SK-N-SH (cell line): ENCODE data around the gene MYOCD. TPM values are rescaled to one million over a fixed set of nuclear protein-coding genes. Genes with fewer than 3 reads are reported as not detected.

Experiments used
- CTCF ChIA-PET: fragments of 300-600, 350-600 bp; formaldehyde crosslinking; extraction: SDS; loops from one replicate; lab custom pipeline; 2021; lab: Yijun Ruan, JAX
- POLR2A ChIA-PET: fragments of 350-600 bp; sonication (Branson Sonifier 250); formaldehyde crosslinking; extraction: SDS; loops from one replicate; lab custom pipeline; 2020; ENCODE audit warnings: antibody characterized with exemption, inconsistent platforms; lab: Yijun Ruan, JAX
- DNase-seq: peaks from one replicate; pipeline ENCODE4 v3.0.0; 2012
- H2AFZ ChIP-seq: fragments of 200-600 bp; sonication (generic); 2 replicates; pipeline ENCODE4 v1.8.1; 2016; ENCODE audit warnings: antibody characterized with exemption, mild to moderate bottlenecking, low read depth
- H3F3A ChIP-seq: fragments of 200-600 bp; sonication (generic); replicated peaks from 2 replicates; pipeline ENCODE3; 2016; ENCODE audit warnings: antibody characterized with exemption, mild to moderate bottlenecking; ENCODE audit not compliant: insufficient read depth
- H3K27ac ChIP-seq, 2 experiments: fragments of 200-500 bp in 1 of 2; fragments of 200-600 bp in 1 of 2; sonication (Bioruptor generic) in 1 of 2; sonication (generic), shearing (Covaris generic) in 1 of 2; 2 replicates each; pipeline versions ENCODE4 v1.5.1 to v1.6.1; 2014 to 2016; ENCODE audit warnings: low read depth in 2 of 2, inconsistent platforms in 1 of 2, low read length in 1 of 2, mild to moderate bottlenecking in 1 of 2, mixed read lengths in 1 of 2
- H3K27me3 ChIP-seq: fragments of 200-600 bp; sonication (generic), shearing (Covaris generic); 2 replicates; pipeline ENCODE4 v1.6.1; 2016; ENCODE audit warnings: mixed run types; ENCODE audit not compliant: insufficient read depth
- H3K36me3 ChIP-seq, 2 experiments: fragments of 200-500 bp in 1 of 2; fragments of 200-600 bp in 1 of 2; sonication (Bioruptor generic) in 1 of 2; sonication (generic) in 1 of 2; replicated peaks in 1 of 2; 2 replicates each; pipeline versions ENCODE3 to v1.5.1; 2014 to 2016; ENCODE audit warnings: low read length in 1 of 2, mild to moderate bottlenecking in 1 of 2; ENCODE audit not compliant: insufficient read depth in 2 of 2, control insufficient read depth in 1 of 2
- H3K4me1 ChIP-seq, 2 experiments: fragments of 200-500 bp in 1 of 2; fragments of 200-600 bp in 1 of 2; sonication (Bioruptor generic) in 1 of 2; sonication (generic), shearing (Covaris generic) in 1 of 2; 2 replicates each; pipeline versions ENCODE4 v1.5.1 to v1.6.1; 2014 to 2016; ENCODE audit warnings: low read depth in 1 of 2, low read length in 1 of 2, mixed run types in 1 of 2; ENCODE audit not compliant: insufficient read depth in 2 of 2, control insufficient read depth in 1 of 2
- H3K4me2 ChIP-seq: fragments of 200-600 bp; sonication (generic), shearing (Covaris generic); 2 replicates; pipeline ENCODE4 v1.6.1; 2017; ENCODE audit warnings: mixed run types
- H3K4me3 ChIP-seq, 2 experiments: fragments of 200-500 bp in 1 of 2; fragments of 200-600 bp in 1 of 2; sonication (Bioruptor generic) in 1 of 2; sonication (generic), shearing (Covaris generic) in 1 of 2; 2 replicates each; pipeline versions ENCODE4 v1.5.1 to v1.8.1; 2014 to 2016; ENCODE audit warnings: low read depth in 2 of 2, inconsistent platforms in 1 of 2, low read length in 1 of 2, mild to moderate bottlenecking in 1 of 2, mixed read lengths in 1 of 2, moderate library complexity in 1 of 2
- H3K79me2 ChIP-seq: fragments of 200-600 bp; sonication (generic); 2 replicates; pipeline ENCODE4 v1.8.1; 2017; ENCODE audit warnings: mild to moderate bottlenecking; ENCODE audit not compliant: insufficient read depth
- H3K9ac ChIP-seq: fragments of 200-600 bp; sonication (generic); 2 replicates; pipeline ENCODE4 v1.6.1; 2017; ENCODE audit warnings: mixed run types
- H3K9me2 ChIP-seq: fragments of 200-600 bp; sonication (generic); 2 replicates; pipeline ENCODE4 v1.6.1; 2017; ENCODE audit warnings: mixed run types
- H3K9me3 ChIP-seq: fragments of 200-600 bp; sonication (generic); 2 replicates; pipeline ENCODE4 v1.6.1; 2017; ENCODE audit warnings: mixed run types, mild to moderate bottlenecking, moderate library complexity
- H4K20me1 ChIP-seq: fragments of 200-600 bp; sonication (generic); 2 replicates; pipeline ENCODE4 v1.6.1; 2017; ENCODE audit warnings: mild to moderate bottlenecking, mixed run types; ENCODE audit not compliant: insufficient read depth
- CHD2 ChIP-seq: fragments of 150-350 bp; IDR thresholded peaks from 2 replicates; pipeline ENCODE4 v1.6.1; 2018; ENCODE audit warnings: low read length; ENCODE audit not compliant: partially characterized antibody
- CTCF ChIP-seq: fragments of 200-600 bp; sonication (generic); IDR thresholded peaks from 2 replicates; pipeline ENCODE4 v1.6.1; 2017; ENCODE audit warnings: antibody characterized with exemption, mild to moderate bottlenecking, moderate library complexity
- FOSL2 ChIP-seq: IDR thresholded peaks from 2 replicates; pipeline ENCODE4 v1.4.0; 2012; ENCODE audit warnings: low read depth, mild to moderate bottlenecking, moderate library complexity, borderline replicate concordance
- FOXM1 ChIP-seq: IDR thresholded peaks from 2 replicates; pipeline ENCODE4 v1.4.0; 2012; ENCODE audit warnings: low read depth, mild to moderate bottlenecking
- GABPA ChIP-seq: IDR thresholded peaks from 2 replicates; pipeline ENCODE4 v1.4.0; 2012; ENCODE audit warnings: low read depth, mild to moderate bottlenecking
- GATA2 ChIP-seq: sonication (generic); formaldehyde crosslinking; IDR thresholded peaks from 2 replicates; pipeline ENCODE4 v1.5.0; 2020; ENCODE audit warnings: mild to moderate bottlenecking, missing genetic modification reagents
- JUND ChIP-seq: IDR thresholded peaks from 2 replicates; pipeline ENCODE4 v1.4.0; 2012
- MAX ChIP-seq: IDR thresholded peaks from 2 replicates; pipeline ENCODE4 v1.4.0; 2012; ENCODE audit warnings: low read depth
- MEF2A ChIP-seq: IDR thresholded peaks from 2 replicates; pipeline ENCODE4 v1.4.0; 2012; ENCODE audit warnings: low read depth, borderline replicate concordance
- MXI1 ChIP-seq: IDR thresholded peaks from 2 replicates; pipeline ENCODE4 v1.6.1; 2012; ENCODE audit warnings: mild to moderate bottlenecking, low read depth, low read length, improper control_type of control experiment
- NFIC ChIP-seq: IDR thresholded peaks from 2 replicates; pipeline ENCODE4 v1.4.0; 2012; ENCODE audit warnings: borderline replicate concordance
- RAD21 ChIP-seq: IDR thresholded peaks from 2 replicates; pipeline ENCODE4 v1.6.1; 2012; ENCODE audit warnings: mild to moderate bottlenecking, low read length
- RCOR1 ChIP-seq: fragments of 150-350 bp; IDR thresholded peaks from 2 replicates; pipeline ENCODE4 v1.6.1; 2017; ENCODE audit warnings: antibody characterized with exemption, low read length
- RFX5 ChIP-seq: IDR thresholded peaks from 2 replicates; pipeline ENCODE4 v1.6.1; 2012; ENCODE audit warnings: mild to moderate bottlenecking, improper control_type of control experiment, low read length
- SIN3A ChIP-seq: IDR thresholded peaks from 2 replicates; pipeline ENCODE4 v1.6.1; 2012; ENCODE audit warnings: low read depth, mild to moderate bottlenecking, low read length, moderate library complexity, borderline replicate concordance
- TAF1 ChIP-seq: IDR thresholded peaks from 2 replicates; pipeline ENCODE4 v1.6.1; 2012; ENCODE audit warnings: low read depth, mild to moderate bottlenecking, low read length, moderate library complexity, borderline replicate concordance
- TCF12 ChIP-seq: IDR thresholded peaks from 2 replicates; pipeline ENCODE4 v1.4.0; 2012
- USF1 ChIP-seq: IDR thresholded peaks from 2 replicates; pipeline ENCODE4 v1.4.0; 2012; ENCODE audit warnings: low read depth, borderline replicate concordance
- WGBS: methylation state at CpG from one replicate; pipeline ENCODE4 v1.1.6; 2017; ENCODE audit warnings: low lambda C conversion rate; 5-methylcytosine and 5-hydroxymethylcytosine counted together
- polyA plus RNA-seq, 3 experiments: library from polyadenylated mRNA; depleted of rRNA; stranded (reverse); fragments of >200 nt; gene quantifications; 2 replicates each; pipeline ENCODE4 v1.2.3, GENCODE V29; 2012
- TF ChIP-seq, protein P1 (sequence below): IDR thresholded peaks from 2 replicates; pipeline ENCODE4 v1.4.0; 2012; ENCODE audit warnings: low read depth, borderline replicate concordance
- TF ChIP-seq, protein P2 (sequence below): fragments of 150-350 bp; IDR thresholded peaks from 2 replicates; pipeline ENCODE4 v1.6.1; 2016; ENCODE audit warnings: mild to moderate bottlenecking, low read depth, low read length
- TF ChIP-seq, protein P3 (sequence below): IDR thresholded peaks from 2 replicates; pipeline ENCODE4; 2012

The MYOCD gene
- polyA plus RNA-seq, 1 of the 3 experiments (the other 2 are of a cell fraction), result not detected

GRCh38 chr17:12656354-12656753, 9.3 kb upstream of the MYOCD start (continued):
- TF ChIP-seq, protein P1, sequence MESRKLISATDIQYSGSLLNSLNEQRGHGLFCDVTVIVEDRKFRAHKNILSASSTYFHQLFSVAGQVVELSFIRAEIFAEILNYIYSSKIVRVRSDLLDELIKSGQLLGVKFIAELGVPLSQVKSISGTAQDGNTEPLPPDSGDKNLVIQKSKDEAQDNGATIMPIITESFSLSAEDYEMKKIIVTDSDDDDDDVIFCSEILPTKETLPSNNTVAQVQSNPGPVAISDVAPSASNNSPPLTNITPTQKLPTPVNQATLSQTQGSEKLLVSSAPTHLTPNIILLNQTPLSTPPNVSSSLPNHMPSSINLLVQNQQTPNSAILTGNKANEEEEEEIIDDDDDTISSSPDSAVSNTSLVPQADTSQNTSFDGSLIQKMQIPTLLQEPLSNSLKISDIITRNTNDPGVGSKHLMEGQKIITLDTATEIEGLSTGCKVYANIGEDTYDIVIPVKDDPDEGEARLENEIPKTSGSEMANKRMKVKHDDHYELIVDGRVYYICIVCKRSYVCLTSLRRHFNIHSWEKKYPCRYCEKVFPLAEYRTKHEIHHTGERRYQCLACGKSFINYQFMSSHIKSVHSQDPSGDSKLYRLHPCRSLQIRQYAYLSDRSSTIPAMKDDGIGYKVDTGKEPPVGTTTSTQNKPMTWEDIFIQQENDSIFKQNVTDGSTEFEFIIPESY, result no peak

DNA sequence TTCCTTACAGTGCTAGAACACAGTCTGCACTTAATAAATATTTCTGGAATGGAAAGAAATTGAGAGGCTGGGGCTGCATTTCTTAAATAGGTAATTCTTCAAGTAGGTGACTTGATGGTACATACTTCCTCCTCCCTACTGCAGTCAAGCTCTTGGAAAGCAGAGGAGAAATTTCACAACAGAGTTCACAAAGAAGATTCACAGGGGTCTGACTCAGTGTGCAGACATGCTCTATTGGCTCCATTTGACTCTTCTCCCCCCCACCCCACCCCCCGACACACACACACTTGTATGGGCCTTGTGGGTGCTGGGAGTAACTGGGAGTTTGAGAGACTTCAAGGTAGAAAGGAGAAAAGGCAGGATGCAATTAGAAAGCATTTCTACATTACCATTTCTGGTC, 6.2 kb upstream of the MYOCD start:
- Histone ChIP-seq H3K4me1 (no peaks in the 10 kb centered on the region), H3K27me3 (peaks cover 22% of the 10 kb centered on the region), H3K79me2 (no peaks in the 10 kb centered on the region), H3K4me3 (no peak overlapping the region), H3K9me2 (no peaks in the 10 kb centered on the region), H3K27ac (no peak overlapping the region), H2AFZ (no peak overlapping the region), H3K4me2 (no peak overlapping the region), H3K9me3 (no peaks in the 10 kb centered on the region), H4K20me1 (no peaks in the 10 kb centered on the region), H3K36me3 (no peaks in the 10 kb centered on the region), H3K9ac (no peak overlapping the region), H3F3A (no peaks in the 10 kb centered on the region)
- TF ChIP-seq, protein P2, sequence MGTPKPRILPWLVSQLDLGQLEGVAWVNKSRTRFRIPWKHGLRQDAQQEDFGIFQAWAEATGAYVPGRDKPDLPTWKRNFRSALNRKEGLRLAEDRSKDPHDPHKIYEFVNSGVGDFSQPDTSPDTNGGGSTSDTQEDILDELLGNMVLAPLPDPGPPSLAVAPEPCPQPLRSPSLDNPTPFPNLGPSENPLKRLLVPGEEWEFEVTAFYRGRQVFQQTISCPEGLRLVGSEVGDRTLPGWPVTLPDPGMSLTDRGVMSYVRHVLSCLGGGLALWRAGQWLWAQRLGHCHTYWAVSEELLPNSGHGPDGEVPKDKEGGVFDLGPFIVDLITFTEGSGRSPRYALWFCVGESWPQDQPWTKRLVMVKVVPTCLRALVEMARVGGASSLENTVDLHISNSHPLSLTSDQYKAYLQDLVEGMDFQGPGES, result no peak
- TF ChIP-seq RCOR1, result no peak
- TF ChIP-seq USF1, result no peak
- no peak for TF ChIP-seq MAX
- TF ChIP-seq SIN3A, result no peak
- no peak for TF ChIP-seq RAD21
- no peak for TF ChIP-seq MXI1
- TF ChIP-seq, protein P3, sequence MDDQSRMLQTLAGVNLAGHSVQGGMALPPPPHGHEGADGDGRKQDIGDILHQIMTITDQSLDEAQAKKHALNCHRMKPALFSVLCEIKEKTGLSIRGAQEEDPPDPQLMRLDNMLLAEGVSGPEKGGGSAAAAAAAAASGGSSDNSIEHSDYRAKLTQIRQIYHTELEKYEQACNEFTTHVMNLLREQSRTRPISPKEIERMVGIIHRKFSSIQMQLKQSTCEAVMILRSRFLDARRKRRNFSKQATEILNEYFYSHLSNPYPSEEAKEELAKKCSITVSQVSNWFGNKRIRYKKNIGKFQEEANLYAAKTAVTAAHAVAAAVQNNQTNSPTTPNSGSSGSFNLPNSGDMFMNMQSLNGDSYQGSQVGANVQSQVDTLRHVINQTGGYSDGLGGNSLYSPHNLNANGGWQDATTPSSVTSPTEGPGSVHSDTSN, result no peak
- no peak for TF ChIP-seq FOXM1
- no peak for TF ChIP-seq RFX5
- TF ChIP-seq MEF2A, result no peak
- no peak for TF ChIP-seq GATA2 (CRISPR knock-in tag)
- no peak for TF ChIP-seq JUND
- no peak for TF ChIP-seq GABPA
- no peak for TF ChIP-seq CHD2
- TF ChIP-seq NFIC, result no peak
- TF ChIP-seq CTCF, result no peak
- TF ChIP-seq TAF1, result no peak
- TF ChIP-seq FOSL2, result no peak
- TF ChIP-seq TCF12, result no peak
- no peak for DNase-seq
- ChIA-PET POLR2A (no interaction called here), CTCF (no interaction called here)
- 20% methylated on average over 1 of the region's 1 CpG for WGBS
